ENCODE data around the gene FBN3.

FBN3 gene

DNA sequence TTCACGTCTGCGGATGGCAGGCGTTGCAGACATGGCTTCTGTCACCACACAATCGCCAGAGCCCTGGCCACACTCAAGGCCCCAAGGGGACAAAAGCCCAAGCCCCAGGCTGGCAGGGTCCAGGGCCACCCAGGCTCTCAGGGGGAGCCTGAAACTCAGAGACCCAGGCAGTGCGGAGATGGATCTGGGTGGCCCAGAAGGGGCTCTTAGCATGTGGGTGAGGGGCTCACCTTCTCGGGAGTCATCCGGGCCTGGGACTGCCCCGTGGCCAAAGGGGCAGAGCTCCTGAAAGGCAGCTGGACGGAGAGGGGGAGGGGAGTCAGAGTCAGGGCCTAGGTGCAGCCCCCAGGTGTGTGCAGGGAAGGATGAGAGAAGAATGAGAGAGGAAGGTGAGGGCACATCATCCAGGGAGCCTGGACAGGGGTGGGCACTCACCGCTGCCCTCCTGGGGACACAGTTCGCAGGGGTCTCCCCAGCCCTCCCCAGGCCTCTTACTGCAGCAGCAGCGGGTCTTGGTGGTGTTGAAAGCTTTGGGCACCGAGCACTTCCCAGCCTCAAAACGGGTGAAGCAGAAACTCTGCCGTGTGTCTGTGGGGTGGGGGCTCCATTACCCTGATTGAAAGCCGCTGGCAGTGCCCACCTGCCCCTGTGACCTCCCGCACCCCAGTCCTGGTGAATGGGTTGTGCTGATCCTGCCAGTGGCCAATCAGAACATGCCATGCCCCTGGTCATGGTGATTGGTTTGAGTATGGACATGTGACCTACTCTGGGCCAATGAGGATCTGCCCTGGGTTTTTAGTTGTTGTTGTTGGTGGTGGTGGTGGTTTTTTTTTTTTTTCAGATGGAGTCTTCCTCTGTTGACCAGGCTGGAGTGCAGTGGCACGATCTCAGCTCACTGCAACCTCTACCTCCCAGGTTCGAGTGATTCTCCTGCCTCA, 59.5 kb downstream of the FBN3 start:
- no peak for DNase-seq

- no peak for DNase-seq
Measured at GRCh38 chr19:8088752-8089663, 60.4 kb downstream of the FBN3 start.

GRCh38 chr19:8087876-8088275, 61.5 kb downstream of the FBN3 start:
- DNase-seq: no peak

DNA sequence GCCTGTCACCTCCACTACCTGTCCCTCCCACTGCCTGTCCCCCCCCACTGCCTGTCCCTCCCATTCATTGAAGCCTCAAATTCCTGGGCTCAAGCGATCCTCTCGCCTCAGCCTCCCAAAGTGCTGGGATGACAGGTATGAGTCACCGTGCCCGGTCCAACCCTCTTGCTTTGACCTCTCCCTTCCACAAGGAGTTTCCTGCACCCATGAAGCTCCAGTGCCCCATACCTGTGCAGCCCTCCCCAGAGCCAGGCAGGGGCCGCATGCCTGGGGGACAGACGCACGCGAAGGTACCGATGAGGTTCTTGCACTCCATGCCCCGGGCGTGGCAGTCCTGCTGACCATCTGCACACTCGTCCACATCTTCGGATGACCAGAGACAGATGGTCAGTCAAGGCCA, 62.5 kb downstream of the FBN3 start:
- no peak for DNase-seq

GRCh38 chr19:8085598-8086408, 63.6 kb downstream of the FBN3 start:
- DNase-seq: no peak

DNA sequence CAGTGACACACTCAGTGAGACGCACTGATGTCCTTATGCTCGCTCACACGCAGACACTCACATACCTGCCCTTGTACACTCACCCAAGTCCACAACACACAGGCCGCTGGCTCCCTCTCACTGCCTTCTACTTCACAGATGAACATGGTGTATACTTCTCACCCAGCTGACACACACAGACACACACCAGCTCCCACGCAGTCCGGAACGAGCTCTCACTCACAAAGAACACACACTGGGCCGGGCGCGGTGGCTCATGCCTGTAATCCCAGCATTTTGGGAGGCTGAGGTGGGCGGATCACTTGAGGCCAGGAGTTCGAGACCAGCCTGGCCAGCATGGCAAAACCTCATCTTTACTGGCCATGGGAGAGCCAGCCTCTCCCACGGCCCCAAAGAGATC, 65.2 kb downstream of the FBN3 start:
- no peak for DNase-seq

- no peak for DNase-seq
Measured at GRCh38 chr19:8083141-8083540, 66.3 kb downstream of the FBN3 start.

DNA sequence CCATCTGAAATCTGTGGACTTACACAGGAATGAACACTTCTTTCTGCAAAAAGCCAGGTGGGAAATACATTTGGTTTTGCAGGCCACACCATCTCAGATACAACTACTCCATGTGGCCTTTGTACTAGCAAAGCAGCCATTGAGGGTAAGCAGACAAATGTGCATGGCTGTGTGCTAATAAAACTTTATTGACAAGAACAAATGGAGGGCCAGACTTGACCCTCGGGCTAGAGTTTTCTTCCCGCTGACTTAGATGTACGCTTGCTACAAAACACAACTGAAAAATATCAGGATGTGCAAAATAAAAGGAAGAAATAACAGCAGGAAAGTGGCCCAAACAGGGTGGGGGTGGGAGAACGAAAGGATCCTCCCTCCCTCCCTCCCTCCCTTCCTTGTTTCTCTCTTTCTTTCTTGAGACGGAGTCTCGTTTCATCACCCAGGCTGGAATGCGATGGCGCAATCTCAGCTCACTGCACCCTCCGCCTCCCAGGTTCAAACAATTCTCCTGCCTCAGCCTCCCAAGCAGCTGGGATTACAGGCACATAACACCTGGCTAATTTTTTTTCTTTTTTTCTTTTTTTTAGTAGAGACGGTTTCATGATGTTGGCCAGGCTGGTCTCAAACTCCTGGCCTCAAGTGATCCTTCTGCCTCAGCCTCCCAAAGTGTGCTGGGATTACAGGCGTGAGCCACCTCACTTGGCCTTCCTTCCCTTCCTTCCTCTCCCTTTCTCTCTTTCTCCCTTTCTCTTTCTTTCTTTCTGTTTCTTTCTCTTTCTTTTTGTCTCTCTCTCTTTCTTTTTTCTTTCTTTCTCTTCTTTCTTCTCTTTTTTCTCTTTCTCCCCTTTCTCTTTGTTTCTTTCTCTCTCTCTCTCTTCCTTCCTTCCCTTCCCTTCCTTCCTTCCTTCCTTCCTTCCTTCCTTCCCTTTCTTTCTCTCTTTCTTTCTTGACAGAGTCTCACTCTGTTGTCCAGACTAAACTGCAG, 67.5 kb downstream of the FBN3 start:
- no peak for DNase-seq

DNA sequence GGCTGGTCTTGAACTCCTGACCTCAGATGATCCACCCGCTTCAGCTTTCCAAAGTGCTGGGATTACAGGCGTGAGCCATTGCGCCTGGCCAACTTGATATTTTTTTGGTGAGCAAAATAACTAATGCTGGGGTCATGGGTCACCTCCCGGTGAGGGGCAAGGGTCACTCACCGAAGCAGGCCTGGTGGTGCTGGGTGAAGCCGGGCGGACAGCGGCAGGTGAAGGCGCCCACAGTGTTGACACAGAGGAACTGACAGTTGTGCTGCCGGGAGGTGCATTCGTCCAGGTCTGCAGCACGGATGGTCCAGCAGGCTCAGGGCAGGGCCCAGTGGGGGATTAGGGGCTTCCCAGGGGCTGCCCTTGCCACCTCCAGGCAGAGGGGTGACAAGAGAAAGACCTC, 68.6 kb downstream of the FBN3 start:
- no peak for DNase-seq

- no peak for DNase-seq
Measured at GRCh38 chr19:8079988-8080387, 69.4 kb downstream of the FBN3 start.

DNA sequence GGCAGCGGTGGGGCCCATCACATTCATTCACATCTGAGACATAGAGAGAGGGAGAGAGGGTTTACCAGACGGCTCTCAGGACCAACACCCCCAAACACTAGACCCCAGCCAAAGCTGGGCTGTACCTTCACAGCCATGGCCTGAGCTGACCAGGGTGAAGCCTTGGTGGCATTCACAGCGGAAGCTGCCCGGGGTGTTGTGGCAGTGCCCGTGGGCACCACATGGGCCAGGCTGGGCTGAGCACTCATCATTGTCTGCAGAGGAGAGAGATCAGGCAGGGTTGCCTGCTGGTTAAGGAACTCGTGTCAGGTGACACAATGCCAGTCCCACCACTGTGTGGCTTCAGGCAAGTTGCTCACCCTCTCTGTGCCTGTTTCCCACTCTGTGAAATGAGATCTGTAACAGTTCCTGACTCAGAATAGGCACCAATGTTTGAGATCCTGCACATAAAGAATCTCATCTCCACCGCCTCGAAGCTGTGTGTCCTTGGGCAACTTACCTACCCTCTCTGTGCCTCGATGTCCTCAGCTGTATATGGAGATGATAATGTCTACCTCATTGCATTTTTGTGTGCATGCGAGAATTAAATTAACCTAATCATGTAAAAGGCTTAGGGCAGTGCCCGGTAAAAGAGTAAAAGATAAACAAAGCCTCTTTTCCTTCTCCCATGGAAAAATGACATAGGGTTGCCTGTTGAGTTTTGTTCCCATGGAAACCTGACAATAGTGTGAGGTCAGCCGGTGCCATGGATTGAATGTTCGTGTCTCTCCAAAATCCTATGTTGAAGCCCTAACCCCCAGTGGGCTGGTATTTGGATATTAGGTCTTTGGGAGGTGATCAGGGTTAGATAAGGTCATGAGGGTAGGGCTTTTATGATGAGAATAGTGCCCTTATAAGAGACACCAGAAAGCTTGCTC, 74.0 kb downstream of the FBN3 start:
- no peak for DNase-seq

GRCh38 chr19:8074501-8074900, 74.9 kb downstream of the FBN3 start:
- no peak for DNase-seq

GRCh38 chr19:8071912-8072311, 77.5 kb downstream of the FBN3 start:
- DNase-seq: no peak

DNA sequence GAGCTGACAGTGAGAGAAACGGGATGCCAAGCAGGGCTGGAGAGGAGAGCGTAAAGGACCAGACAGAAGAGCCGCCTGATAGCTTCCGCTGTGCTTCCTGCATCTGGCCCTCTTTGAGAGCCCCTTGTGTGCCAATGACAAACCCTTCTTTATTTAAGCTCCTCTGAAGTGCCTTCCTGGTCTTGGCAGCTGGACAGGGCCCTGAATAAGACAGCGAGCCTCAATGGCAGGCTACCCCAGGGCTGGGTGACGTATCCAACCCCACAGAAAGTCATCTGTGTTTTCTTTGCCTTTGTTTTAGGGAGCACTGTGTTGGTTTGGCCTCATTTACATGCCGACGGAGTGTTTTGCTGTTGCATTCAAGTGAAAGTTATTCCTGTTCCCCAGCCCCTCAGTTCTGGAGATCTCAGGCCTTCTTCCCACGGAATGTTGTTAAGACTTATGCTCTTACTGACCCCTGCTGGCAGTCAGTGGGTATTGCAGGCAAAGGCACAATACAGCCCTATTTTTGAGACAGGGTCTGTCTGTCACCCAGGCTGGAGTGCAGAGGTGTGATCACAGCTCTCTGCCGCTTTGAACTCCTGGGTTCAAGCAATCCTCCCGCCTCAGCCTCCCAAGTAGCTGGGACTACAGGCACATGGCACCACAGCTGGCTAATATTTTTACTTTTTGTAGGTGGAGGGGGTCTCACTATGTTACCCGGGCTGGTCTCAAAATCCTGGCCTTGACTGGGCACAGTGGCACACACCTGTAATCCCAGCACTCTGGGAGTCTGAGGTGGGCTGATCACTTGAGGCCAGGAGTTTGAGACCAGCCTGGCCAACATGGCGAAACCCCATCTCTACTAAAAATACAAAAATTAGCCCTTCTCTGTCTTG, 80.1 kb downstream of the FBN3 start:
- no peak for DNase-seq

DNA sequence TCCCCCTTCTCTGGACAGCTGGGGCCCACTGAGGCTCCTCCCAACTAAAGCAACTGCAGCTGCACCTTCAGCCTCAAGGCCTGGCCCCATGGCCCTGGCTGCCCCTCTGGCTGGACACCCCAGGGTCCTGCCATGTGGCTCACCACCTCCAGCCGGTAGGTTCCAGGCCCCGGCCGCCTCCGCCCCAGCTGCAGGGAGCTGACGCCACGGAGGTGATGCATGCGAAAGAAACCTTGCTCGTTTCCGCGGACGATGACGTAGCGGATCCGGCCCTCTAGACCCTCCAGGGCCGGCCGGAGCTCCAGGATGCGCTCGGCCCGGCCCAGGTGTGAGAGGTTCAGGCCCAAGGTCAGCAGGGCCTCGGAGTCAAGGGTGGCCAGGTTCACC, 83.5 kb downstream of the FBN3 start:
- no peak for DNase-seq

DNA sequence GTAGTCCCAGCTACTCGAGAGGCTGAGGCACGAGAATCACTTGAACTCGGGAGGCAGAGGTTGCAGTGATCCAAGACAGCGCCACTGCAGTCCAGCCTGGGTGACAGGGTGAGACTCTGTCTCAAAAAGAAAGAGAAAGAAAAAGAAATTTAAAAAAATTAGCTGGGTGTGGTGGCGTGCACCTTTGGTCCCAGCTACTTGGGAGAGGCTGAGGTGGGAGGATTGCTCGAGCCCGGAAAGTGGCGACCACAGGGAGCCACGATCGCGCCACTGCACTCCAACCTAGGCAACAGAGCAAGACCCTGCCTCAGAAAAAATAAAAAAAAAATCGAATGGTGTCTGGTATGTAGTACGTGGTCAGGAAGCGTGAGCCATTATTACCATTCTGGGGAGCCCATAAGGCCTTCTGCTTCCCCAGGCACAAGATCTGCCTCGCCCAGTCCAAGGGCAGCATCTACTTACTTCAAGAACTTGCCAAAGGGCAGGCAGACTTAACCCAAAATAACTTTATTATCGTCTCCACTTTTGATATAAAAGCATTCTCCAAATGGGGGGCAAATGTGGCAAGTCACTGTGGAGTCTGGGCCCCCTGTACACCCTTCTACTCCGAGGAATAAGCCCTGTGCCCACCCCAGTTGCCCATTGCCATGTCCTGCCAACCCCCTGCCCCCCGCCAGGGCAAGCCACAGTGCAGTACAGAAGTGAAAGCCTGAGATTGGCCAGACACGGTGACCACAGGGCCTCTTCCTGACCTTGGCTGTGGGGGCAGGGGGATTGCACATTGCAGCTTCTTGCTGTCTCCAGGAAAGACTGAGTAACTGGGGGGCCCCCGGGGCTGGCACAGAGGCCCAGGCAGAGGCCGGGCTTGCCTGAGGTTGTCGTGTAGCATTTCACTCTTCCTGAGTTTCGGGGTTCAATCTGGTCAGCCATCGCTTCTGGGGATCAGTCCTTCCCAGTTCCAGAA, 84.2 kb downstream of the FBN3 start:
- DNase-seq: no peak

GRCh38 chr19:8057545-8058270, 91.7 kb downstream of the FBN3 start:
- no peak for DNase-seq
